Measurements from ENCODE around the gene CA10.

CA10 gene

GRCh38 chr17:51951741-51952140 is 206.8 kb downstream of the CA10 start:
- no peak for DNase-seq (ENCODE audit: low read depth)

DNA sequence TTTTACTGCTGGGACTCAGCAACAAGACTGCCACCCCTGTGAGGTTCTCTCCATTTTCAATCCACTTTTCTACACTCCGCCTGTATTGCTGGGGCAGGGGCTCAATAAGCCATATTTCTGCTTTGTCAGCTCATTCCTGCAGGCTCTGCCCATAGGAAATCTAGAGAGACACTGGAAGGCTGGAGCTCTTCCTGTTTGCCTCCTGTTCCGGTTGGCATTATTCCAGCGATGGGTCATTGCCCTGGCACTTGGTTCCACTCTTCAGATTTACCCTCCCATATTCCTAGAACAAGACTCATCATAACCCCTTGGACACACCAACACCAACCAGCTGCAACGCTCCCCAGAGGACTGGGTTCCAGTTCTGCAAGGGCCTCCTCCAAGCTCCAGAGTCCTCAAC is 210.4 kb downstream of the CA10 start:
- no peak for DNase-seq (ENCODE audit: low read depth)

DNA sequence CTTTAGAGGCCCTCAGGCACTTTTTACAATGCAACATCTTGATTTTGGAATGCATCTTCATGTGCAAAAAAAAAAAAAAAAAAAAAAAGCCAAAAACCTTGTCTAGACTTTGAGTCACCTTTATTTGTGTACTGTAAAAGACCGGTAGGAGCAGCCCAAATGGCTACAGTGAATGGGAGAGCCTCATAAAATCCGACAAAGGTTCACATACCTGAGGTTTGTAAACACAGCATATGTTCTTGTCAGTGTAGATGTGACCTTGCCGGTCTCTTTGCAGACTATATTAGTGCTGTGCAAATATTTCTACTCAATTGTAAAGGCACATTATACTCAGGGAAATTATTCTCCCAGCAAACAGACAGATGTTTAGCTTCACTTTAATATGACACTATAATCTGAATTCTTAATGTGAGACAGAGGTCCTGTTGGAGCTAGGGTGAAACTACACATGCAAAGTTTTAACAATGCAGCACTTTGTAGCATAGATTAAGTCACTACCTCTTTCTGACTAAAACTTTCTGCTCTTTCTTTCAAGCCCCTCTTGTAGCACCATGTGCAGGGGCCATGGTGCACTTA is 211.3 kb downstream of the CA10 start:
- no peak for DNase-seq (ENCODE audit: low read depth)

DNA sequence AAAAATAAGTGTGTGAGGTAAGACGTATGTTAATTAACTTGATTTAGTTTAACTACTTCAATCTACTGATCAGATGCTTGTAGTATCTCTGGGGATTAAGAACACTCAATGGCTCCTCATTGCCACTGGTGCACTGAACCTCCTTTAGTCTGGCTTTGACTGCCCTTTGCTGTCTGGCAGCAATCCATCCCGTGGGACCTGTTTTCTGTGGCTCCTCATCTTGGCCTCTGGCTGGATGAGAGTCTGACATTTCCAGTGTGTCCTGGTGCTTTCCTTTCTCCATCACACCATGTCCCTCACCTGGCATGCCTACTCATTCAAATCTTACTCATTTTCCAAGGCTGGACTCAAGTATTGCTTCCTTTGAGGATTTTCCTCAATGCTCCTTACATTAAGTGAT is 212.2 kb downstream of the CA10 start:
- no peak for DNase-seq (ENCODE audit: low read depth)

- no peak for DNase-seq (ENCODE audit: low read depth)
Measured at GRCh38 chr17:51941272-51941671, 217.2 kb downstream of the CA10 start.

DNA sequence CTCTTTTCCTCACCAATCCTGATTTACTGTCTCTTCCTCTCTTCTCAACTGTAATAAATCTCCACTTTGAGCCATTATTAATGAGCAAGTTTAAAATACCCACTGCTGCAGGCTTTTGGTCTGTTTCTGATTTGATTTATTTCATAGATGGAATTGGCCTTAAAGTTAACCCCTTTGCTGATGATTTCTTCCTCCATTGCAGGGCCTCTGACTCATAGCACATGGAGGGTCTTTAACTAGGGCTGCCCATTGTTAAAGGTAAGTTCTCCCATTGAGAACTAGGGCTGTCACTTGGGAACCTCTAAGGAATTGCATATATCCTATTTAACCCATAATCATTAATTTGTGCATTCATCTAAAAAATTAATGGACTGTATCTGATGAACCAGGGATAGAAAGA is 221.2 kb downstream of the CA10 start:
- no peak for DNase-seq (ENCODE audit: low read depth)

DNA sequence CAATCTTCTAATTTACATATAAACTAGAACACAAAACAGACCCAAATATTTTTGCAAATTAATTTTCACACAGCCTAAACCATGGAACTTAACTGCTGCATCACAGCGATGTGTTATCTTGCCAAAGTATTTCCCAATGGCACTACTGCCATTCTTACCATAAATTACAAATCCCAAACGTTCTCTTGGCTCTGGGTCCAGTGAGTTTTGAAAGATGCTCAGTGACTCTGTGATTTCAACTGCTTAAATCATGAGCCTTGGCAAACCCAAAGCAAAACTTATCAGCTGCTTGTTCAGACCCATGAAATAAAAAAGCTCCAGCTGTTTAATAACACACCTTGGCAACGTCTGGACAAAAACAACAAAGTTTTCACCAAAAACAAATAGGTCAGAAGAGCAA is 223.0 kb downstream of the CA10 start:
- no peak for DNase-seq (ENCODE audit: low read depth)

DNA sequence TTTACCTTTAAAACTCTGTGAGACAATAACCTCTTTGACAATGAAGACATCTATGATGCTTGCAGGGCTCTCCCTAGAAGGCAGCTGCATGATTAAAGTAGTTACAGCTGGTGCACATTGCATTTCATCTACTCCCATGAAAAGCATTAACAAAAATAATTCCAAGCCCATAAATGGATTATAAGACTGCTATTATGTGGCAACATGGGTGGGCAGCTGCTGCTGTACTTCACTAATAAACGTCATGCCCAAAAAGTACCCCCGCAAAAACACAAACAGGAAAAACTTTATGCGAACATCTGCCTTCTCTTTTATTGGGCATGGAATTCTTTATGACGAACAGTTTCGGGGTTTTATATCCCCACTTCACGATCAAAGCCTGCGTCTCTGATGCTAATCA is 224.9 kb downstream of the CA10 start:
- DNase-seq (ENCODE audit: low read depth), result no peak

- no peak for DNase-seq (ENCODE audit: low read depth)
Measured at GRCh38 chr17:51926448-51926847, 232.1 kb downstream of the CA10 start.

GRCh38 chr17:51921500-51921899 is 237.0 kb downstream of the CA10 start:
- DNase-seq (ENCODE audit: low read depth), result no peak

- no peak for DNase-seq (ENCODE audit: low read depth)
Measured at GRCh38 chr17:51914577-51914976, 243.9 kb downstream of the CA10 start.

- no peak for DNase-seq (ENCODE audit: low read depth)
Measured at GRCh38 chr17:51913491-51914205, 244.9 kb downstream of the CA10 start.

DNA sequence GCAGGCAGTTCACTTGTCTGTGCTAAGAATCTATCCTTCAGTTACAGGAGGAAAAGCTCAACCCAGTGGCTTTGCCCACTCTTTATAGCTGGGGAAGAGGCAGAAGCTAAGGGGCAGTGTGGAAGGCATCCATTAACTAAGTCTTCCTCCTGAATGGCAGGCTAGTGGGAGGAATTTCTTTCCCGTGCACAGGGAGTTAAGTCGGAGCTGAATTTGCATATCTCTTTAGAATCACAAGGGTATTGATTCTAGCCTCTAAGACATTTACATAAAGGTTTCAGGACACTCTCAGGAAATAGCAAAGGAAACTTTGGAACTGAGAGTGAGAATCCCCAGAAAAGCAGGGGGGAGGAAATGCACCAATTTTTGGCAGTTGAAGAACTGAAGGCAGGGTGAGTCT is 245.6 kb downstream of the CA10 start:
- DNase-seq (ENCODE audit: low read depth), result no peak

DNA sequence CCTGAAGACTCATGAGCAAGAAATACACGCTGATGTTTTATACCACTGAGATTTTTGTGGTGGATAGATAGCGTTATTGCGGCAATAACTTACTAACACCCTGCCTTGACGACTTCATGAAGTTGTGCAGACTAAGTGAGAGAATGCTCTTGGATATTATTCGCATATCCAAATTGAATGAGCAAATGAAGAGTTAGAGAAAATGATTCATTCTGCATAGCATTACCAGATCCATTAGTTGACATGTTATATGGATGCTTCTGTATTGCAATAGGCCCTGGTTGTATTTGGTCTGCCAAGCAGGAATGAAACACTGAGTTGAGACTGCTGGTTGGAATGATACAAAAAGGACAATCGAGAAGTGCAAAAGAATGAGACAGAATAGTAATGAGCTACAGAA is 247.3 kb downstream of the CA10 start:
- DNase-seq (ENCODE audit: low read depth), result no peak

- DNase-seq (ENCODE audit: low read depth), result no peak
Measured at GRCh38 chr17:51909971-51910370, 248.5 kb downstream of the CA10 start.

GRCh38 chr17:51908841-51909537 is 249.5 kb downstream of the CA10 start:
- DNase-seq (ENCODE audit: low read depth), result no peak

DNA sequence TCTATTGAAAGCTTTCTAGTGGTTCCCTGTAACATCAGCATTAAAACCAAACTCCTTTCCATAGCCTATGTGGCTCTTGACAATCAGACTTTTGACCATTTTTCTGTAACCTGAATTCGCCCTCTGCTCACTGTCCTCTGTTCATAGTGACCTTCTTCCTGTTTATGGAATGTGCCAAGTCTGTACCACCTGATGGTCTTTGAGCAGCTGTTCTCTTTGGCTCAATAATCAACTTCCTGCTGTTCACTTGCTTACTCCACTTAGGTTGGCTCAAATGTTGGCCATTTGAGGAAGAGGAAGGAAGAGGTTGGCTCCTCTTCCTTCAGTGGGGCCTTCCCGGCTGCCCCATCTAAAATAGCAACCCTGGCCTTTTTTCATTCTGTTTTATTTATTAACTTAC is 251.5 kb downstream of the CA10 start:
- no peak for DNase-seq (ENCODE audit: low read depth)

GRCh38 chr17:51904379-51904778 is 254.1 kb downstream of the CA10 start:
- no peak for DNase-seq (ENCODE audit: low read depth)

DNA sequence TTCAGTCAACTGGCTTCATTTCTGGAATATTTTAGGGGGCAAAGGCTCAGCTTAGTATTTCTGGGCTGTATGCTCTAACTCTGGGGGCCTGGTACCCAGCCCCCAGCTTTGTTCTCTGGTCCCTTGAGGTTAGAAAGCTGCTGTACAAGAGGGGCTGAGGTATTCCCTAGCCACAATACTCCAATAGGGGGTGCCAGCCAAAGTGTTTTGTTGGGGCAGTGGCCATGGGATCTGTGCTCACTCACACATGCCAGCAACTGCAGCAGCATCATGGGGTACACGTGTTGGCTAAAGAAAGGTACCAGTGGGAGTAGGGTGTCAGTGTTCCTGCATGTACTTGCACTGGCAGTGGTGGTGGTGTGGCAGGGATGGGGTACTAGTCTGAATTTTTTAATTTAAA is 257.3 kb downstream of the CA10 start:
- DNase-seq (ENCODE audit: low read depth), result no peak

DNA sequence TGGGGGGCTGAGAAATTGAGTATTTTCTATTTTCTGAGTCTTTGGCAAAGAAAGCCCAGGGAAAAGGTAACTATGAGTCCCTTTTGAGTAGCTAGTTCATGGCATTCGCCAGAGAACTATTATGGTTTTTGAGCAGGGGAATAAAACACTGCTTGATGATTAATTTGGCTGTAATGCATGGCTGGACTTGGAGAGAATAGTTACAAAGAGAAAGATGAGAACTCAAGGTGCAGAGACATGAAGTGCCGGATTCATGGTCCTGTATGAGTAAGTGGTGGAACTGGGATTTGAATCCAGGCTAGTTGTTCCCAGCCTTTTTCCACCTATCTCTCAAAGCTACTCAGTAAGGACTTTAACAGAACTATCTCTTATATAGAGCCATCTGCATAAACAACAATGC is 266.6 kb downstream of the CA10 start:
- DNase-seq (ENCODE audit: low read depth), result no peak

GRCh38 chr17:51890710-51891109 is 267.8 kb downstream of the CA10 start:
- no peak for DNase-seq (ENCODE audit: low read depth)

GRCh38 chr17:51888816-51889215 is 269.7 kb downstream of the CA10 start:
- DNase-seq (ENCODE audit: low read depth), result no peak

DNA sequence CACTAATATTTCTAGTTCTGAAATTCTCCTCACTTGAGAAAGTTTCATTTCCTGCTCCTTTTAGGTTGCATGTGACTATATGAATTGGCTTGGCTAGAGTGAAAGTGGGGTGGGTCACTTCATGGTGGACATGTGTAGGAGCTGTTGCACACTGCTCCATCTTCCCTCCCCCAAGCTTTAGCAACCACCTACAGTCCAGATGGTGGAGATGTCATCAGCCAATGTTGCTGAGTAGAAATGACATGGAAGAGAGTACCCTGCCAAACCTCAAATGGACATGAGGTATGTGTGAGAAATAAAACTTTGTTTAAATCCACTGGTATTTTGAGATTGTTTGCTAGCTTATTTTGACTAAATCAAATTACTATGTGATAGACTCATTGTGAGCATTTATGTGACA is 281.5 kb downstream of the CA10 start:
- DNase-seq (ENCODE audit: low read depth), result no peak

- DNase-seq (ENCODE audit: low read depth), result no peak
Measured at GRCh38 chr17:51873302-51873701, 285.2 kb downstream of the CA10 start.
